HepG2 (cell line): ENCODE results near the gene SCAPER. TPM values are rescaled to one million over a fixed set of nuclear protein-coding genes. Genes with fewer than 3 reads are reported as not detected.
"Not testable (repeated sequence)": the region's sequence is repeated elsewhere in the genome, so short reads cannot be mapped to it uniquely, and the experiment has no call there.

Source experiments
- ATAC-seq: fragments of 200-7000 bp; cut with Tn5 transposase; 3 replicates; pipeline ENCODE4 v1.9.1; 2020; ENCODE audit warnings: mild to moderate bottlenecking, moderate library complexity
- BruUV-seq: library from RNA; stranded (reverse); fragments of 400-500 nt; replicated peaks from 2 replicates; lab custom pipeline; 2021; lab: Mats Ljungman, UMichigan
- CTCF ChIA-PET: fragments of 300-600 bp; formaldehyde crosslinking; extraction: SDS; loops from one replicate; lab custom pipeline; 2021; ENCODE audit warnings: low total read pairs, inconsistent platforms, low intra/inter-chr PET ratio; lab: Yijun Ruan, JAX
- POLR2A ChIA-PET: fragments of 350-600 bp; sonication (Branson Sonifier 250); formaldehyde crosslinking; loops from one replicate; lab custom pipeline; 2020; ENCODE audit warnings: antibody characterized with exemption, inconsistent platforms; lab: Yijun Ruan, JAX
- DNase-seq: peaks from one replicate; pipeline ENCODE4 v3.0.0-alpha.2; 2015; ENCODE audit warnings: low spot score
- FAIRE-seq: peaks from 3 replicates; lab custom pipeline; 2011; peaks lifted over from hg19 to GRCh38; lab: Jason Lieb, UNC
- H2AFZ ChIP-seq: one replicate; pipeline ENCODE4 v1.6.1; 2011; ENCODE audit warnings: low read length, inconsistent platforms
- H3K27ac ChIP-seq: fragments of 300-600 bp; 3 replicates; pipeline ENCODE4 v1.8.0; 2011; ENCODE audit warnings: mixed run types, mild to moderate bottlenecking, mixed read lengths, low read length, inconsistent platforms; ENCODE audit not compliant: insufficient read depth; ENCODE audit errors: extremely low read length
- H3K27me3 ChIP-seq, 2 experiments: fragments of 200-600 bp in 1 of 2; 2 replicates in 1 of 2; 3 replicates in 1 of 2; pipeline versions ENCODE4 v1.6.0 to v1.8.0; 2011; ENCODE audit warnings: low read length in 2 of 2, mild to moderate bottlenecking in 2 of 2, moderate library complexity in 2 of 2, inconsistent platforms in 1 of 2; ENCODE audit not compliant: insufficient read depth in 2 of 2, control insufficient read depth in 1 of 2
- H3K36me3 ChIP-seq, 2 experiments: fragments of 200-600 bp in 1 of 2; replicated peaks in 1 of 2; 2 replicates in 1 of 2; 3 replicates in 1 of 2; pipeline versions ENCODE4 v1.5.1 to v1.8.0; 2011; ENCODE audit warnings: low read length in 2 of 2, inconsistent platforms in 1 of 2; ENCODE audit not compliant: insufficient read depth in 2 of 2, control insufficient read depth in 1 of 2
- H3K4me1 ChIP-seq: 2 replicates; pipeline ENCODE4 v1.5.1; 2012; ENCODE audit warnings: low read length, inconsistent platforms; ENCODE audit not compliant: insufficient read depth
- H3K4me2 ChIP-seq: 2 replicates; pipeline ENCODE4 v1.6.0; 2011; ENCODE audit warnings: low read depth, low read length, inconsistent platforms
- H3K4me3 ChIP-seq, 3 experiments: fragments of 200-600 bp in 1 of 3; sonication (generic), shearing (Covaris generic) in 1 of 3; replicated peaks in 1 of 3; 2 replicates each; pipeline ENCODE4 v1.5.1; 2011 to 2016; ENCODE audit warnings: low read length in 3 of 3, inconsistent platforms in 2 of 3, low read depth in 2 of 3, mild to moderate bottlenecking in 2 of 3, control low read depth in 1 of 3, mixed read lengths in 1 of 3; ENCODE audit not compliant: insufficient read depth in 1 of 3
- H3K79me2 ChIP-seq: one replicate; pipeline ENCODE4 v1.6.1; 2011; ENCODE audit warnings: low read length, inconsistent platforms; ENCODE audit not compliant: insufficient read depth
- H3K9ac ChIP-seq: 2 replicates; pipeline ENCODE4 v1.6.0; 2011; ENCODE audit warnings: mild to moderate bottlenecking, low read depth, low read length, inconsistent platforms; ENCODE audit not compliant: insufficient read depth
- H3K9me3 ChIP-seq: 2 replicates; pipeline ENCODE4 v1.5.1; 2012; ENCODE audit warnings: mild to moderate bottlenecking, low read length
- H4K20me1 ChIP-seq: 2 replicates; pipeline ENCODE4 v1.6.0; 2011; ENCODE audit warnings: inconsistent platforms, mild to moderate bottlenecking, low read length, moderate library complexity; ENCODE audit not compliant: insufficient read depth
- BCL6 ChIP-seq: IDR thresholded peaks from 2 replicates; pipeline ENCODE4 v1.6.1; 2016; ENCODE audit warnings: missing genetic modification reagents, missing compliant biosample characterization
- GATAD2A ChIP-seq: IDR thresholded peaks from 2 replicates; pipeline ENCODE4 v1.6.1; 2016
- MIXL1 ChIP-seq: IDR thresholded peaks from 2 replicates; pipeline ENCODE4 v1.6.1; 2016
- PHF21A ChIP-seq: sonication (generic); formaldehyde crosslinking; IDR thresholded peaks from 2 replicates; pipeline ENCODE4 v1.5.0; 2020; ENCODE audit warnings: mild to moderate bottlenecking, missing genetic modification reagents
- RARA ChIP-seq: IDR thresholded peaks from 2 replicates; pipeline ENCODE4 v1.6.1; 2016; ENCODE audit warnings: missing genetic modification reagents, missing compliant biosample characterization
- SOX13 ChIP-seq, 3 experiments: fragments of 450-650 bp in 1 of 3; sonication (generic) in 1 of 3; formaldehyde crosslinking in 1 of 3; IDR thresholded peaks in 2 of 3; conservative IDR thresholded peaks in 1 of 3; 2 replicates each; pipeline versions ENCODE4 v1.5.0 to v1.6.1; 2016 to 2020; ENCODE audit warnings: antibody characterized with exemption in 1 of 3, mild to moderate bottlenecking in 1 of 3, missing compliant biosample characterization in 1 of 3, missing genetic modification reagents in 1 of 3, moderate library complexity in 1 of 3
- SOX5 ChIP-seq: IDR thresholded peaks from 2 replicates; pipeline ENCODE4 v1.6.1; 2016; ENCODE audit warnings: borderline replicate concordance
- SP5 ChIP-seq: IDR thresholded peaks from 2 replicates; pipeline ENCODE4 v1.6.1; 2016; ENCODE audit warnings: low read depth, borderline replicate concordance
- ZFX ChIP-seq: sonication (generic); formaldehyde crosslinking; IDR thresholded peaks from 2 replicates; pipeline ENCODE4 v1.4.0; 2020; ENCODE audit warnings: mild to moderate bottlenecking, low read depth, missing genetic modification reagents, moderate library complexity
- ZMYM3 ChIP-seq: sonication (generic); formaldehyde crosslinking; IDR thresholded peaks from 2 replicates; pipeline ENCODE4 v1.5.1; 2020; ENCODE audit warnings: mild to moderate bottlenecking, missing genetic modification reagents
- WGBS: methylation state at CpG from one replicate; pipeline ENCODE4 v1.1.6; 2017; ENCODE audit warnings: low lambda C conversion rate; 5-methylcytosine and 5-hydroxymethylcytosine counted together
- in situ Hi-C: cut with HindIII; loops from 2 replicates; pipeline ENCODE4 v1.10.0; 2017; ENCODE audit warnings: low pct_unique_long_range_greater_than_20kb; ENCODE audit not compliant: extremely low pct_ligation_motif_present
- intact Hi-C: fragments of 100-400 bp; cut with micrococcal nuclease; formaldehyde crosslinking; loops from one replicate; pipeline ENCODE4 v1.10.0; 2022; ENCODE audit not compliant: unreplicated experiment
- polyA plus RNA-seq, 8 experiments: library from polyadenylated mRNA; depleted of rRNA in 3 of 8; stranded (reverse) in 7 of 8; unstranded in 1 of 8; fragments of >200 nt; fragmentation: Illumina TruSeq in 4 of 8; extraction: Trizol in 4 of 8; gene quantifications; 2 replicates each; pipeline versions ENCODE4 v1.2.1 to v1.2.3, GENCODE V29; 2011 to 2016; ENCODE audit warnings: low read depth in 4 of 8, missing spikeins in 1 of 8, mixed read lengths in 1 of 8; ENCODE audit not compliant: insufficient read depth in 1 of 8
- total RNA-seq, 5 experiments: library from RNA; depleted of rRNA; stranded (reverse); fragments of >200 nt; fragmentation: Illumina TruSeq; extraction: Trizol; gene quantifications; 2 replicates each; pipeline ENCODE4 v1.2.3, GENCODE V29; 2016; ENCODE audit warnings: low read depth in 1 of 5
- TF ChIP-seq, protein P1 (sequence below): IDR thresholded peaks from 2 replicates; pipeline ENCODE4 v1.4.0; 2020; ENCODE audit warnings: mild to moderate bottlenecking, missing genetic modification reagents
- TF ChIP-seq, protein P2 (sequence below): sonication (generic); formaldehyde crosslinking; IDR thresholded peaks from 2 replicates; pipeline ENCODE4 v1.4.0; 2020; ENCODE audit warnings: missing genetic modification reagents

The SCAPER gene
- total and polyA plus RNA-seq, 2 of the 13 experiments (the other 11 are each of a cell fraction or from before 2014, with no cell fraction given), result 4.3 to 10.5 TPM

GRCh38 chr15:76901965-76902364, 3.2 kb downstream of the SCAPER start:
- DNase-seq (no peak), ATAC-seq (no peak), FAIRE-seq (no peak)
- BruUV-seq, result no TSS peak
- TF ChIP-seq ZMYM3, result peak; percentile 35; the same call in 1 of the 2 replicates
- TF ChIP-seq ZFX (CRISPR knock-in tag), result no peak
- H3K27ac ChIP-seq, result no peak overlapping the region
- no peak overlapping the region for H3K4me2 ChIP-seq
- CTCF ChIA-PET, result no interaction called here
- WGBS, result 86% methylated on average over 2 of the region's 2 CpGs
- peaks cover 8% of the 10 kb centered on the region for H3K79me2 ChIP-seq
- peaks cover 52% of the 10 kb centered on the region for H3K4me1 ChIP-seq
- POLR2A ChIA-PET, result interaction anchor here (0.6 to 0.9 kb wide), 2 partner anchors 14 to 1461 kb away, joined by 3 read pairs; no protein-coding TSS in a partner anchor
- H3K4me3 ChIP-seq, result no peak overlapping the region
- H3K27me3 ChIP-seq, result no peaks in the 10 kb centered on the region
- no peaks in the 10 kb centered on the region for H4K20me1 ChIP-seq
- H3K9ac ChIP-seq, result no peak overlapping the region
- in situ Hi-C loops, result loop anchor here (10.0 kb wide), 1 partner anchor 133 kb away; no protein-coding TSS in a partner anchor
- intact Hi-C loops, result loop anchor here (5.0 kb wide), 1 partner anchor 130 kb away; no protein-coding TSS in a partner anchor
- no peaks in the 10 kb centered on the region for H3K36me3 ChIP-seq
- no peak overlapping the region for H2AFZ ChIP-seq
- no peaks in the 10 kb centered on the region for H3K9me3 ChIP-seq

DNA sequence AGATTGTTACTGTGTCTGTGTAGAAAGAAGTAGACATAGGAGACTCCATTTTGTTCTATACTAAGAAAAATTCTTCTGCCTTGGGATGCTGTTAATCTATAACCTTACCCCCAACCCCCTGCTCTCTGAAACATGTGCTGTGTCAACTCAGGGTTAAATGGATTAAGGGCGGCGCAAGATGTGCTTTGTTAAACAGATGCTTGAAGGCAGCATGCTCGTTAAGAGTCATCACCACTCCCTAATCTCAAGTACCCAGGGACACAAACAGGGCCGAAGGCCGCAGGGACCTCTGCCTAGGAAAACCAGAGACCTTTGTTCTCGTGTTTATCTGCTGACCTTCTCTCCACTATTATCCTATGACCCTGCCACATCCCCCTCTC, 5.2 kb downstream of the SCAPER start:
- FAIRE-seq; H3K27ac ChIP-seq; H3K9ac ChIP-seq; CTCF ChIA-PET; H3K9me3 ChIP-seq; H3K27me3 ChIP-seq; H2AFZ ChIP-seq; H3K4me2 ChIP-seq; H3K36me3 ChIP-seq; POLR2A ChIA-PET; DNase-seq; H4K20me1 ChIP-seq; BruUV-seq; ATAC-seq; H3K4me3 ChIP-seq; TF ChIP-seq SOX13 (IDR thresholded peaks at IDR 0.05): not testable (repeated sequence)
- Histone ChIP-seq H3K4me1 (peaks cover 40% of the 10 kb centered on the region), H3K79me2 (peaks cover 12% of the 10 kb centered on the region)
- WGBS, result no CpG with 5 or more reads among the region's 6 CpGs
- in situ Hi-C loops (loop anchor here (10.0 kb wide), 1 partner anchor 135 kb away; no protein-coding TSS in a partner anchor), intact Hi-C loops (loop anchor here (5.0 kb wide), 1 partner anchor 132 kb away; no protein-coding TSS in a partner anchor)
- TF ChIP-seq SOX13 (CRISPR knock-in tag; conservative IDR thresholded peaks at IDR 0.05 in 1 of 2, IDR thresholded peaks at IDR 0.05 in 1 of 2) (peak in 1 of 2 experiments; percentile 48; a peak in 1 of 4 replicates), PHF21A (CRISPR knock-in tag) (0 out of 2 replicates have a peak, but pooled peaks have one; percentile 18), GATAD2A (CRISPR knock-in tag) (peak; percentile 25; the same call in 1 of the 2 replicates), BCL6 (CRISPR knock-in tag) (peak; percentile 60; the same call in 1 of the 2 replicates), SP5 (peak; percentile 64; the same call in 1 of the 2 replicates), MIXL1 (CRISPR knock-in tag) (0 out of 2 replicates have a peak, but pooled peaks have one; percentile 15), SOX5 (CRISPR knock-in tag) (peak; percentile 30; the same call in 1 of the 2 replicates), RARA (peak; percentile 27; the same call in 1 of the 2 replicates)
- TF ChIP-seq, protein P1, sequence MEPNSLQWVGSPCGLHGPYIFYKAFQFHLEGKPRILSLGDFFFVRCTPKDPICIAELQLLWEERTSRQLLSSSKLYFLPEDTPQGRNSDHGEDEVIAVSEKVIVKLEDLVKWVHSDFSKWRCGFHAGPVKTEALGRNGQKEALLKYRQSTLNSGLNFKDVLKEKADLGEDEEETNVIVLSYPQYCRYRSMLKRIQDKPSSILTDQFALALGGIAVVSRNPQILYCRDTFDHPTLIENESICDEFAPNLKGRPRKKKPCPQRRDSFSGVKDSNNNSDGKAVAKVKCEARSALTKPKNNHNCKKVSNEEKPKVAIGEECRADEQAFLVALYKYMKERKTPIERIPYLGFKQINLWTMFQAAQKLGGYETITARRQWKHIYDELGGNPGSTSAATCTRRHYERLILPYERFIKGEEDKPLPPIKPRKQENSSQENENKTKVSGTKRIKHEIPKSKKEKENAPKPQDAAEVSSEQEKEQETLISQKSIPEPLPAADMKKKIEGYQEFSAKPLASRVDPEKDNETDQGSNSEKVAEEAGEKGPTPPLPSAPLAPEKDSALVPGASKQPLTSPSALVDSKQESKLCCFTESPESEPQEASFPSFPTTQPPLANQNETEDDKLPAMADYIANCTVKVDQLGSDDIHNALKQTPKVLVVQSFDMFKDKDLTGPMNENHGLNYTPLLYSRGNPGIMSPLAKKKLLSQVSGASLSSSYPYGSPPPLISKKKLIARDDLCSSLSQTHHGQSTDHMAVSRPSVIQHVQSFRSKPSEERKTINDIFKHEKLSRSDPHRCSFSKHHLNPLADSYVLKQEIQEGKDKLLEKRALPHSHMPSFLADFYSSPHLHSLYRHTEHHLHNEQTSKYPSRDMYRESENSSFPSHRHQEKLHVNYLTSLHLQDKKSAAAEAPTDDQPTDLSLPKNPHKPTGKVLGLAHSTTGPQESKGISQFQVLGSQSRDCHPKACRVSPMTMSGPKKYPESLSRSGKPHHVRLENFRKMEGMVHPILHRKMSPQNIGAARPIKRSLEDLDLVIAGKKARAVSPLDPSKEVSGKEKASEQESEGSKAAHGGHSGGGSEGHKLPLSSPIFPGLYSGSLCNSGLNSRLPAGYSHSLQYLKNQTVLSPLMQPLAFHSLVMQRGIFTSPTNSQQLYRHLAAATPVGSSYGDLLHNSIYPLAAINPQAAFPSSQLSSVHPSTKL (CRISPR knock-in tag), result peak; percentile 60; the same call in 1 of the 2 replicates
- TF ChIP-seq, protein P2, sequence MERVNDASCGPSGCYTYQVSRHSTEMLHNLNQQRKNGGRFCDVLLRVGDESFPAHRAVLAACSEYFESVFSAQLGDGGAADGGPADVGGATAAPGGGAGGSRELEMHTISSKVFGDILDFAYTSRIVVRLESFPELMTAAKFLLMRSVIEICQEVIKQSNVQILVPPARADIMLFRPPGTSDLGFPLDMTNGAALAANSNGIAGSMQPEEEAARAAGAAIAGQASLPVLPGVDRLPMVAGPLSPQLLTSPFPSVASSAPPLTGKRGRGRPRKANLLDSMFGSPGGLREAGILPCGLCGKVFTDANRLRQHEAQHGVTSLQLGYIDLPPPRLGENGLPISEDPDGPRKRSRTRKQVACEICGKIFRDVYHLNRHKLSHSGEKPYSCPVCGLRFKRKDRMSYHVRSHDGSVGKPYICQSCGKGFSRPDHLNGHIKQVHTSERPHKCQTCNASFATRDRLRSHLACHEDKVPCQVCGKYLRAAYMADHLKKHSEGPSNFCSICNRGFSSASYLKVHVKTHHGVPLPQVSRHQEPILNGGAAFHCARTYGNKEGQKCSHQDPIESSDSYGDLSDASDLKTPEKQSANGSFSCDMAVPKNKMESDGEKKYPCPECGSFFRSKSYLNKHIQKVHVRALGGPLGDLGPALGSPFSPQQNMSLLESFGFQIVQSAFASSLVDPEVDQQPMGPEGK (CRISPR knock-in tag), result 0 out of 2 replicates have a peak, but pooled peaks have one; percentile 21
